ENCODE measurements around the gene RGL2. TPM values are rescaled to one million over a fixed set of nuclear protein-coding genes. Genes with fewer than 3 reads are reported as not detected.

The RGL2 gene
- total and polyA plus RNA-seq, 10 of the 15 experiments (the other 5 are each of a cell fraction or from before 2014, with no cell fraction given): 0.84 to 21.2 (median 6.8) TPM

DNA sequence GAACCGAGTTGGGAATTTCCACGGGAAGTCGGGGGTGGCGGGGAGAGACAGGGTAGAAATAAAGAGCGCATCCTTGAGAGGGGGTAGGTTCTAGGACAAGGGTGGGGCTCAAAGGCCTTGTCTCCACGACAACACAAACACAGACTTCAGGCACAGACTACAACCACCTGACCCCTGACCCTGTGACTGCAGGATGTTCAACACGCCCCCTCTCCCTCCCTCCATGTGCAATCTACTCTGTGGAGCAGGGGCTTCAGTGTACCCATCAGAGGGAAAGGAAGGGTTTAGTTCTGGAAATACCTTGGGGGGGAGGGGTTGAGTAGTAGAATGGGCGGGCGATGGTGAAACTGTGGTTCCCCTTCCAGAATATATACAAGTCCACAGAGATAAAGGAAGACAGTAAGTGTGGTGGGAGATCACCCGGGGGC lies 15.8 kb upstream of the RGL2 start (continued):
- TF ChIP-seq, protein P1, sequence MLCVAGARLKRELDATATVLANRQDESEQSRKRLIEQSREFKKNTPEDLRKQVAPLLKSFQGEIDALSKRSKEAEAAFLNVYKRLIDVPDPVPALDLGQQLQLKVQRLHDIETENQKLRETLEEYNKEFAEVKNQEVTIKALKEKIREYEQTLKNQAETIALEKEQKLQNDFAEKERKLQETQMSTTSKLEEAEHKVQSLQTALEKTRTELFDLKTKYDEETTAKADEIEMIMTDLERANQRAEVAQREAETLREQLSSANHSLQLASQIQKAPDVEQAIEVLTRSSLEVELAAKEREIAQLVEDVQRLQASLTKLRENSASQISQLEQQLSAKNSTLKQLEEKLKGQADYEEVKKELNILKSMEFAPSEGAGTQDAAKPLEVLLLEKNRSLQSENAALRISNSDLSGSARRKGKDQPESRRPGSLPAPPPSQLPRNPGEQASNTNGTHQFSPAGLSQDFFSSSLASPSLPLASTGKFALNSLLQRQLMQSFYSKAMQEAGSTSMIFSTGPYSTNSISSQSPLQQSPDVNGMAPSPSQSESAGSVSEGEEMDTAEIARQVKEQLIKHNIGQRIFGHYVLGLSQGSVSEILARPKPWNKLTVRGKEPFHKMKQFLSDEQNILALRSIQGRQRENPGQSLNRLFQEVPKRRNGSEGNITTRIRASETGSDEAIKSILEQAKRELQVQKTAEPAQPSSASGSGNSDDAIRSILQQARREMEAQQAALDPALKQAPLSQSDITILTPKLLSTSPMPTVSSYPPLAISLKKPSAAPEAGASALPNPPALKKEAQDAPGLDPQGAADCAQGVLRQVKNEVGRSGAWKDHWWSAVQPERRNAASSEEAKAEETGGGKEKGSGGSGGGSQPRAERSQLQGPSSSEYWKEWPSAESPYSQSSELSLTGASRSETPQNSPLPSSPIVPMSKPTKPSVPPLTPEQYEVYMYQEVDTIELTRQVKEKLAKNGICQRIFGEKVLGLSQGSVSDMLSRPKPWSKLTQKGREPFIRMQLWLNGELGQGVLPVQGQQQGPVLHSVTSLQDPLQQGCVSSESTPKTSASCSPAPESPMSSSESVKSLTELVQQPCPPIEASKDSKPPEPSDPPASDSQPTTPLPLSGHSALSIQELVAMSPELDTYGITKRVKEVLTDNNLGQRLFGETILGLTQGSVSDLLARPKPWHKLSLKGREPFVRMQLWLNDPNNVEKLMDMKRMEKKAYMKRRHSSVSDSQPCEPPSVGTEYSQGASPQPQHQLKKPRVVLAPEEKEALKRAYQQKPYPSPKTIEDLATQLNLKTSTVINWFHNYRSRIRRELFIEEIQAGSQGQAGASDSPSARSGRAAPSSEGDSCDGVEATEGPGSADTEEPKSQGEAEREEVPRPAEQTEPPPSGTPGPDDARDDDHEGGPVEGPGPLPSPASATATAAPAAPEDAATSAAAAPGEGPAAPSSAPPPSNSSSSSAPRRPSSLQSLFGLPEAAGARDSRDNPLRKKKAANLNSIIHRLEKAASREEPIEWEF (IDR thresholded peaks at IDR 0.05; ENCODE audit: insufficient replicate concordance, low read depth, low read length): no peak
- TF ChIP-seq MTA2 (IDR thresholded peaks at IDR 0.05; ENCODE audit: low read depth) (peak; percentile 26; the same call in 1 of the 2 replicates), RAD21 (IDR thresholded peaks at IDR 0.05; ENCODE audit: insufficient read depth, low read depth, low read length) (no peak), NFXL1 (IDR thresholded peaks at IDR 0.05; ENCODE audit: borderline replicate concordance) (no peak), SMC3 (IDR thresholded peaks at IDR 0.05; ENCODE audit: borderline replicate concordance, low read length) (no peak), ZBED1 (IDR thresholded peaks at IDR 0.05; ENCODE audit: borderline replicate concordance) (no peak), FOS (IDR thresholded peaks at IDR 0.05; ENCODE audit: borderline replicate concordance, extremely low read depth, insufficient read length) (no peak), MTA3 (IDR thresholded peaks at IDR 0.05; ENCODE audit: borderline replicate concordance, low read length) (no peak), RCOR1 (conservative IDR thresholded peaks at IDR 0.05; ENCODE audit: low read depth, low read length) (no peak), STAT1 (conservative IDR thresholded peaks at IDR 0.05) (no peak), HDGF (IDR thresholded peaks at IDR 0.05) (no peak), JUND (IDR thresholded peaks at IDR 0.05; ENCODE audit: low read depth, low read length) (no peak), ZNF622 (IDR thresholded peaks at IDR 0.05) (no peak)
- TF ChIP-seq, protein P2, sequence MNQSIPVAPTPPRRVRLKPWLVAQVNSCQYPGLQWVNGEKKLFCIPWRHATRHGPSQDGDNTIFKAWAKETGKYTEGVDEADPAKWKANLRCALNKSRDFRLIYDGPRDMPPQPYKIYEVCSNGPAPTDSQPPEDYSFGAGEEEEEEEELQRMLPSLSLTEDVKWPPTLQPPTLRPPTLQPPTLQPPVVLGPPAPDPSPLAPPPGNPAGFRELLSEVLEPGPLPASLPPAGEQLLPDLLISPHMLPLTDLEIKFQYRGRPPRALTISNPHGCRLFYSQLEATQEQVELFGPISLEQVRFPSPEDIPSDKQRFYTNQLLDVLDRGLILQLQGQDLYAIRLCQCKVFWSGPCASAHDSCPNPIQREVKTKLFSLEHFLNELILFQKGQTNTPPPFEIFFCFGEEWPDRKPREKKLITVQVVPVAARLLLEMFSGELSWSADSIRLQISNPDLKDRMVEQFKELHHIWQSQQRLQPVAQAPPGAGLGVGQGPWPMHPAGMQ (IDR thresholded peaks at IDR 0.05; ENCODE audit: borderline replicate concordance): no peak
- TF ChIP-seq, protein P3, sequence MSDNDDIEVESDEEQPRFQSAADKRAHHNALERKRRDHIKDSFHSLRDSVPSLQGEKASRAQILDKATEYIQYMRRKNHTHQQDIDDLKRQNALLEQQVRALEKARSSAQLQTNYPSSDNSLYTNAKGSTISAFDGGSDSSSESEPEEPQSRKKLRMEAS (IDR thresholded peaks at IDR 0.05; ENCODE audit: low read depth, low read length): peak; percentile 30; the same call in 1 of the 2 replicates
- TF ChIP-seq, protein P4, sequence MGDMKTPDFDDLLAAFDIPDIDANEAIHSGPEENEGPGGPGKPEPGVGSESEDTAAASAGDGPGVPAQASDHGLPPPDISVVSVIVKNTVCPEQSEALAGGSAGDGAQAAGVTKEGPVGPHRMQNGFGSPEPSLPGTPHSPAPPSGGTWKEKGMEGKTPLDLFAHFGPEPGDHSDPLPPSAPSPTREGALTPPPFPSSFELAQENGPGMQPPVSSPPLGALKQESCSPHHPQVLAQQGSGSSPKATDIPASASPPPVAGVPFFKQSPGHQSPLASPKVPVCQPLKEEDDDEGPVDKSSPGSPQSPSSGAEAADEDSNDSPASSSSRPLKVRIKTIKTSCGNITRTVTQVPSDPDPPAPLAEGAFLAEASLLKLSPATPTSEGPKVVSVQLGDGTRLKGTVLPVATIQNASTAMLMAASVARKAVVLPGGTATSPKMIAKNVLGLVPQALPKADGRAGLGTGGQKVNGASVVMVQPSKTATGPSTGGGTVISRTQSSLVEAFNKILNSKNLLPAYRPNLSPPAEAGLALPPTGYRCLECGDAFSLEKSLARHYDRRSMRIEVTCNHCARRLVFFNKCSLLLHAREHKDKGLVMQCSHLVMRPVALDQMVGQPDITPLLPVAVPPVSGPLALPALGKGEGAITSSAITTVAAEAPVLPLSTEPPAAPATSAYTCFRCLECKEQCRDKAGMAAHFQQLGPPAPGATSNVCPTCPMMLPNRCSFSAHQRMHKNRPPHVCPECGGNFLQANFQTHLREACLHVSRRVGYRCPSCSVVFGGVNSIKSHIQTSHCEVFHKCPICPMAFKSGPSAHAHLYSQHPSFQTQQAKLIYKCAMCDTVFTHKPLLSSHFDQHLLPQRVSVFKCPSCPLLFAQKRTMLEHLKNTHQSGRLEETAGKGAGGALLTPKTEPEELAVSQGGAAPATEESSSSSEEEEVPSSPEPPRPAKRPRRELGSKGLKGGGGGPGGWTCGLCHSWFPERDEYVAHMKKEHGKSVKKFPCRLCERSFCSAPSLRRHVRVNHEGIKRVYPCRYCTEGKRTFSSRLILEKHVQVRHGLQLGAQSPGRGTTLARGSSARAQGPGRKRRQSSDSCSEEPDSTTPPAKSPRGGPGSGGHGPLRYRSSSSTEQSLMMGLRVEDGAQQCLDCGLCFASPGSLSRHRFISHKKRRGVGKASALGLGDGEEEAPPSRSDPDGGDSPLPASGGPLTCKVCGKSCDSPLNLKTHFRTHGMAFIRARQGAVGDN (IDR thresholded peaks at IDR 0.05): no peak
- TF ChIP-seq, protein P5, sequence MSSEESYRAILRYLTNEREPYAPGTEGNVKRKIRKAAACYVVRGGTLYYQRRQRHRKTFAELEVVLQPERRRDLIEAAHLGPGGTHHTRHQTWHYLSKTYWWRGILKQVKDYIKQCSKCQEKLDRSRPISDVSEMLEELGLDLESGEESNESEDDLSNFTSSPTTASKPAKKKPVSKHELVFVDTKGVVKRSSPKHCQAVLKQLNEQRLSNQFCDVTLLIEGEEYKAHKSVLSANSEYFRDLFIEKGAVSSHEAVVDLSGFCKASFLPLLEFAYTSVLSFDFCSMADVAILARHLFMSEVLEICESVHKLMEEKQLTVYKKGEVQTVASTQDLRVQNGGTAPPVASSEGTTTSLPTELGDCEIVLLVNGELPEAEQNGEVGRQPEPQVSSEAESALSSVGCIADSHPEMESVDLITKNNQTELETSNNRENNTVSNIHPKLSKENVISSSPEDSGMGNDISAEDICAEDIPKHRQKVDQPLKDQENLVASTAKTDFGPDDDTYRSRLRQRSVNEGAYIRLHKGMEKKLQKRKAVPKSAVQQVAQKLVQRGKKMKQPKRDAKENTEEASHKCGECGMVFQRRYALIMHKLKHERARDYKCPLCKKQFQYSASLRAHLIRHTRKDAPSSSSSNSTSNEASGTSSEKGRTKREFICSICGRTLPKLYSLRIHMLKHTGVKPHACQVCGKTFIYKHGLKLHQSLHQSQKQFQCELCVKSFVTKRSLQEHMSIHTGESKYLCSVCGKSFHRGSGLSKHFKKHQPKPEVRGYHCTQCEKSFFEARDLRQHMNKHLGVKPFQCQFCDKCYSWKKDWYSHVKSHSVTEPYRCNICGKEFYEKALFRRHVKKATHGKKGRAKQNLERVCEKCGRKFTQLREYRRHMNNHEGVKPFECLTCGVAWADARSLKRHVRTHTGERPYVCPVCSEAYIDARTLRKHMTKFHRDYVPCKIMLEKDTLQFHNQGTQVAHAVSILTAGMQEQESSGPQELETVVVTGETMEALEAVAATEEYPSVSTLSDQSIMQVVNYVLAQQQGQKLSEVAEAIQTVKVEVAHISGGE (CRISPR knock-in tag; IDR thresholded peaks at IDR 0.05): no peak
